Measurements from ENCODE around the gene B3GNT5. TPM values are rescaled to one million over a fixed set of nuclear protein-coding genes. Genes with fewer than 3 reads are reported as not detected.

B3GNT5 gene
- total and polyA plus RNA-seq, 10 of the 15 experiments (the other 5 are each of a cell fraction or from before 2014, with no cell fraction given): 0.24 to 1.1 (median 0.48) TPM

GRCh38 chr3:183242431-183242830 lies 10.6 kb upstream of the B3GNT5 start (continued):
- TF ChIP-seq STAT3 (IDR thresholded peaks at IDR 0.05; ENCODE audit: low read depth, low read length): no peak
- no peak for TF ChIP-seq CEBPB (IDR thresholded peaks at IDR 0.05; ENCODE audit: borderline replicate concordance in 1 of 2, low read depth in 2 of 2, low read length in 2 of 2)

DNA sequence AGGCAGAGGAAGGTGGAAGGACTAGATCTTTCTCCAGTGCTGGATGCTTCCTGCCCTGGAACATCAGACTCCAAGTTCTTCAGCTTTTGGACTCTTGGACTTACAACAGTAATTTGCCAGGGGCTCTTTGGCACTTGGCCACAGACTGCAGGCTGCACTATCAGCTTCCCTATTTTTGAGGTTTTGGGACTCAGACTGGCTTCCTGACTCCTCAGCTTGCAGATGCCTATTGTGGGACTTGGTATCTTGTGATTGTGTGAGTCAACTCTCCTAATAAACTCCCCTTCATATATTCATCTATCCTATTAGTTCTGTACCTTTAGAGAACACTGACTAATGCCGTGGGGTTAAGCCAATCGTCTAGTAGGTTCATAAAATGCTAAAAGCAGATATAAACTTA lies 8.8 kb upstream of the B3GNT5 start:
- intact Hi-C loops (cut with micrococcal nuclease; ENCODE audit: unreplicated experiment): no loop called here
- Histone ChIP-seq H3K9ac (ENCODE audit: control insufficient read depth, insufficient read depth, low read length) (no peak overlapping the region), H3K4me3 (no peak overlapping the region), H3K27ac (ENCODE audit: control insufficient read depth, insufficient read depth) (no peak overlapping the region), H2AFZ (ENCODE audit: control insufficient read depth, low read depth, low read length) (no peak overlapping the region), H4K20me1 (ENCODE audit: control insufficient read depth, insufficient read depth) (no peaks in the 10 kb centered on the region), H3K4me2 (ENCODE audit: control insufficient read depth, insufficient read depth) (no peak overlapping the region), H3K27me3 (replicated peaks in 1 of 2; ENCODE audit: control insufficient read depth in 2 of 2, insufficient read depth in 2 of 2, low read length in 1 of 2) (no peaks in the 10 kb centered on the region; a peak in 2 of 4 replicates), H3K4me1 (ENCODE audit: control insufficient read depth, insufficient read depth, low read length) (no peaks in the 10 kb centered on the region), H3K36me3 (ENCODE audit: control insufficient read depth in 2 of 2, insufficient read depth in 2 of 2, low read length in 1 of 2) (no peaks in the 10 kb centered on the region), H3K79me2 (ENCODE audit: control insufficient read depth, insufficient read depth, low read length) (no peaks in the 10 kb centered on the region), H3K9me3 (replicated peaks; ENCODE audit: control insufficient read depth, insufficient read depth, low read length) (peaks cover 6% of the 10 kb centered on the region; the same call in 2 of the 3 replicates)
- TF ChIP-seq, protein P1, sequence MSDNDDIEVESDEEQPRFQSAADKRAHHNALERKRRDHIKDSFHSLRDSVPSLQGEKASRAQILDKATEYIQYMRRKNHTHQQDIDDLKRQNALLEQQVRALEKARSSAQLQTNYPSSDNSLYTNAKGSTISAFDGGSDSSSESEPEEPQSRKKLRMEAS (IDR thresholded peaks at IDR 0.05; ENCODE audit: low read depth, low read length): no peak
- TF ChIP-seq CEBPB (IDR thresholded peaks at IDR 0.05; ENCODE audit: borderline replicate concordance in 1 of 2, low read depth in 2 of 2, low read length in 2 of 2) (no peak), POU2F2 (IDR thresholded peaks at IDR 0.05; ENCODE audit: borderline replicate concordance, low read depth, low read length) (no peak), NR2F1 (conservative IDR thresholded peaks at IDR 0.05) (no peak), EZH2 (IDR thresholded peaks at IDR 0.05; ENCODE audit: borderline replicate concordance, control insufficient read depth, low read depth, low read length) (no peak), NR2C1 (IDR thresholded peaks at IDR 0.05) (no peak), FOS (IDR thresholded peaks at IDR 0.05; ENCODE audit: borderline replicate concordance, extremely low read depth, insufficient read length) (no peak), SMC3 (IDR thresholded peaks at IDR 0.05; ENCODE audit: borderline replicate concordance, low read length) (no peak), EED (IDR thresholded peaks at IDR 0.05; ENCODE audit: low read depth) (no peak), USF1 (IDR thresholded peaks at IDR 0.05; ENCODE audit: borderline replicate concordance, extremely low read length, insufficient read depth, low read depth, low read length) (no peak), NFIC (IDR thresholded peaks at IDR 0.05; ENCODE audit: low read depth, low read length) (no peak), IRF3 (IDR thresholded peaks at IDR 0.05) (no peak), ZNF217 (IDR thresholded peaks at IDR 0.05) (no peak), GATAD2B (conservative IDR thresholded peaks at IDR 0.05; ENCODE audit: low read depth) (no peak), CBX3 (IDR thresholded peaks at IDR 0.05; ENCODE audit: borderline replicate concordance, low read depth) (no peak), MXI1 (IDR thresholded peaks at IDR 0.05; ENCODE audit: low read depth, low read length) (no peak), ZBED1 (IDR thresholded peaks at IDR 0.05; ENCODE audit: borderline replicate concordance) (no peak)
- TF ChIP-seq, protein P2, sequence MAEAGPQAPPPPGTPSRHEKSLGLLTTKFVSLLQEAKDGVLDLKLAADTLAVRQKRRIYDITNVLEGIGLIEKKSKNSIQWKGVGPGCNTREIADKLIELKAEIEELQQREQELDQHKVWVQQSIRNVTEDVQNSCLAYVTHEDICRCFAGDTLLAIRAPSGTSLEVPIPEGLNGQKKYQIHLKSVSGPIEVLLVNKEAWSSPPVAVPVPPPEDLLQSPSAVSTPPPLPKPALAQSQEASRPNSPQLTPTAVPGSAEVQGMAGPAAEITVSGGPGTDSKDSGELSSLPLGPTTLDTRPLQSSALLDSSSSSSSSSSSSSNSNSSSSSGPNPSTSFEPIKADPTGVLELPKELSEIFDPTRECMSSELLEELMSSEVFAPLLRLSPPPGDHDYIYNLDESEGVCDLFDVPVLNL (IDR thresholded peaks at IDR 0.05; ENCODE audit: low read depth, low read length): no peak
- DNase-seq (ENCODE audit: low read depth, low spot score): no peak
- WGBS (ENCODE audit: insufficient coverage, insufficient replicate concordance, low lambda C conversion rate, missing lambda C conversion rate): 26% methylated on average over 2 of the region's 2 CpGs
- ChIA-PET RAD21 (ENCODE audit: unreplicated experiment) (no interaction called here), POLR2A (no interaction called here), SMC1A (ENCODE audit: uncharacterized antibody, unreplicated experiment) (no interaction called here), CTCF (interaction anchor here (0.6 to 0.9 kb wide), 3 partner anchors 14 to 50 kb away, joined by 3 read pairs; no protein-coding TSS in a partner anchor)
- no peak for FAIRE-seq
- no TSS peak for BruUV-seq (replicated peaks)
- in situ Hi-C loops (cut with MboI): no loop called here
- ATAC-seq: no peak
